GM18499 (cell line): ENCODE results near the gene DDX43.
A peak's percentile ranks its signal among the peaks of the same experiment; 100 is the strongest.

Experiments
- ATAC-seq: cut with Tn5 transposase; IDR thresholded peaks from one replicate; pipeline ENCODE4 v1.9.1; 2021; ENCODE audit warnings: moderate number of reproducible peaks; ENCODE audit not compliant: insufficient read depth, unreplicated experiment

The DDX43 gene

DNA sequence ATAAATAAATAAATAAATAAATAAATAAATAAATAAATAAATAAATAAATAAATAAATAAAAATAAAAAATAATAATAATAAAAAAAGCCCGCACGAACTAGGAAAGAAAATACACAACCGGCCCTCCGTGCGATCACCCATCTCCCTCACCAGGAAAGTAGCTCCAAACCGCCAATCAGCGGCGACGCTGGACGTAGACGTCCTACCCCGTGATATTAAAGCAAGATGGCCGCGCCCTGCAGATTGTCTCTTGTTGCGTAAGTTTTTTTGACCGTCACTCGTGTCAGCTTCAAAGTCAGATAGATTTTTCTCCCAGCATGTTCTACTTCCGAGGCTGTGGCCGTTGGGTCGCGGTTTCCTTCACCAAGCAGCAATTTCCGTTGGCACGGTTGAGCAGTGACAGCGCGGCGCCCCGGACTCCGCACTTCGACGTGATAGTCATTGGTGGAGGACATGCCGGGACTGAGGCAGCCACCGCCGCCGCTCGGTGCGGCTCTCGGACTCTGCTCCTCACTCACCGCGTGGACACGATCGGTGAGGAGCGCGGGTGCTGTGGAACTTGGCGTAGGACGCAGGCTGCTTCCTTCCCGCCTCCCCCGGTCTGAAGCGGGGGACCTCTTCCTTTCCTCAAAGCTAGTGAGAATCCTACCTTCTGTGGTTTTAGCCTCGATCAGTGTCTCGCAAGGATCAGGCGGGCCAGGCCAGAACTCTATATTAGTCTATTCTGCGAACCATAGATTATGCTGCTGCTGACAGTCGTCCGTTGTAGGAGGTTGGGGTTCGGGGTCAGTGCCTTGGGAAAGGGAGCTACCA is 67.1 kb downstream of the DDX43 start, which contains the start of gene MTO1:
Gene MTO1 (plus strand): TSS at position 201 of the 814 bp plus-strand sequence. CDS start 118 bp downstream, at position 319.
- peak; percentile 92 for ATAC-seq
